ENCODE results near the gene FCRLB. TPM values are rescaled to one million over a fixed set of nuclear protein-coding genes. Genes with fewer than 3 reads are reported as not detected.
"Not testable (repeated sequence)": the region's sequence is repeated elsewhere in the genome, so short reads cannot be mapped to it uniquely, and the experiment has no call there.

FCRLB gene
- total RNA-seq, 1 donor: 1.0 TPM

- Histone ChIP-seq H3K27me3 (ENCODE audit: insufficient read depth, low read length) (peaks cover 16% of the 10 kb centered on the region), H3K4me1 (ENCODE audit: insufficient read depth, low read length) (peaks cover 16% of the 10 kb centered on the region), H3K4me3 (ENCODE audit: low read length) (peak within 1 kb of the TSS; percentile 34), H3K9me3 (ENCODE audit: low read depth, low read length) (no peaks in the 10 kb centered on the region)
These were observed 14.6 kb upstream of the FCRLB start, which contains the start of gene FCRLA for GRCh38 chr1:161706482-161707347. FCRLA (plus strand) TSS chr1:161707229; CDS start chr1:161707265, 36 bp downstream.

GRCh38 chr1:161707503-161707902 lies 13.8 kb upstream of the FCRLB start:
- H3K4me1 ChIP-seq (ENCODE audit: insufficient read depth, low read length): peaks cover 16% of the 10 kb centered on the region
- peaks cover 12% of the 10 kb centered on the region for H3K27me3 ChIP-seq (ENCODE audit: insufficient read depth, low read length)
- H3K9me3 ChIP-seq (ENCODE audit: low read depth, low read length): no peaks in the 10 kb centered on the region
- H3K4me3 ChIP-seq (ENCODE audit: low read length): peak overlapping the region; percentile 34

GRCh38 chr1:161709373-161709772 lies 12.0 kb upstream of the FCRLB start:
- no peaks in the 10 kb centered on the region for H3K9me3 ChIP-seq (ENCODE audit: low read depth, low read length)

GRCh38 chr1:161710560-161710959 lies 10.8 kb upstream of the FCRLB start:
- Histone ChIP-seq H3K27me3 (ENCODE audit: insufficient read depth, low read length) (peaks cover 20% of the 10 kb centered on the region), H3K4me1 (ENCODE audit: insufficient read depth, low read length) (peaks cover 16% of the 10 kb centered on the region), H3K4me3 (ENCODE audit: low read length) (no peak overlapping the region), H3K9me3 (ENCODE audit: low read depth, low read length) (no peaks in the 10 kb centered on the region)

More at GRCh38 chr1:161709373-161709772, 12.0 kb upstream of the FCRLB start:
- H3K4me3 ChIP-seq (ENCODE audit: low read length): no peak overlapping the region
- H3K4me1 ChIP-seq (ENCODE audit: insufficient read depth, low read length): peaks cover 16% of the 10 kb centered on the region
- peaks cover 9% of the 10 kb centered on the region for H3K27me3 ChIP-seq (ENCODE audit: insufficient read depth, low read length)

- Histone ChIP-seq H3K4me3 (ENCODE audit: low read length) (no peak overlapping the region), H3K4me1 (ENCODE audit: insufficient read depth, low read length) (peaks cover 56% of the 10 kb centered on the region), H3K9me3 (ENCODE audit: low read depth, low read length) (no peaks in the 10 kb centered on the region), H3K27me3 (ENCODE audit: insufficient read depth, low read length) (peaks cover 33% of the 10 kb centered on the region)
These were observed 2.6 kb upstream of the FCRLB start for GRCh38 chr1:161718559-161719324.

- Histone ChIP-seq H3K4me3 (ENCODE audit: low read length) (no peak overlapping the region), H3K9me3 (ENCODE audit: low read depth, low read length) (no peaks in the 10 kb centered on the region), H3K27me3 (ENCODE audit: insufficient read depth, low read length) (peaks cover 36% of the 10 kb centered on the region), H3K4me1 (ENCODE audit: insufficient read depth, low read length) (peaks cover 56% of the 10 kb centered on the region)
These were observed 2.1 kb upstream of the FCRLB start for GRCh38 chr1:161719325-161719611.

GRCh38 chr1:161720422-161720821 lies 922 bp upstream of the FCRLB start:
- H3K4me3 ChIP-seq (ENCODE audit: low read length): no peak overlapping the region
- peaks cover 38% of the 10 kb centered on the region for H3K27me3 ChIP-seq (ENCODE audit: insufficient read depth, low read length)
- H3K4me1 ChIP-seq (ENCODE audit: insufficient read depth, low read length): peaks cover 59% of the 10 kb centered on the region
- H3K9me3 ChIP-seq (ENCODE audit: low read depth, low read length): no peaks in the 10 kb centered on the region

GRCh38 chr1:161721738-161722343 lies 497 bp downstream of the FCRLB start:
- H3K4me1 ChIP-seq (ENCODE audit: insufficient read depth, low read length): peaks cover 72% of the 10 kb centered on the region
- peaks cover 32% of the 10 kb centered on the region for H3K27me3 ChIP-seq (ENCODE audit: insufficient read depth, low read length)
- no peaks in the 10 kb centered on the region for H3K9me3 ChIP-seq (ENCODE audit: low read depth, low read length)
- H3K4me3 ChIP-seq (ENCODE audit: low read length): no peak overlapping the region

GRCh38 chr1:161722406-161722805 lies 1.1 kb downstream of the FCRLB start:
- Histone ChIP-seq H3K4me3 (ENCODE audit: low read length) (no peak overlapping the region), H3K4me1 (ENCODE audit: insufficient read depth, low read length) (peaks cover 72% of the 10 kb centered on the region), H3K9me3 (ENCODE audit: low read depth, low read length) (no peaks in the 10 kb centered on the region), H3K27me3 (ENCODE audit: insufficient read depth, low read length) (peaks cover 29% of the 10 kb centered on the region)

GRCh38 chr1:161723459-161724141 lies 2.3 kb downstream of the FCRLB start:
- no peaks in the 10 kb centered on the region for H3K9me3 ChIP-seq (ENCODE audit: low read depth, low read length)
- H3K4me1 ChIP-seq (ENCODE audit: insufficient read depth, low read length): peaks cover 69% of the 10 kb centered on the region
- peaks cover 39% of the 10 kb centered on the region for H3K27me3 ChIP-seq (ENCODE audit: insufficient read depth, low read length)
- no peak overlapping the region for H3K4me3 ChIP-seq (ENCODE audit: low read length)

- H3K4me1 ChIP-seq (ENCODE audit: insufficient read depth, low read length): peaks cover 63% of the 10 kb centered on the region
- peak overlapping the region; percentile 49 for H3K4me3 ChIP-seq (ENCODE audit: low read length)
- not testable (repeated sequence) for H3K9me3 ChIP-seq (ENCODE audit: low read depth, low read length)
- peaks cover 48% of the 10 kb centered on the region for H3K27me3 ChIP-seq (ENCODE audit: insufficient read depth, low read length)
These were observed 4.0 kb downstream of the FCRLB start for GRCh38 chr1:161725258-161725907.

- H3K4me3 ChIP-seq (ENCODE audit: low read length): peak overlapping the region; percentile 49
- H3K27me3 ChIP-seq (ENCODE audit: insufficient read depth, low read length): peaks cover 52% of the 10 kb centered on the region
- no peaks in the 10 kb centered on the region for H3K9me3 ChIP-seq (ENCODE audit: low read depth, low read length)
- H3K4me1 ChIP-seq (ENCODE audit: insufficient read depth, low read length): peaks cover 65% of the 10 kb centered on the region
These were observed 4.6 kb downstream of the FCRLB start for GRCh38 chr1:161725908-161726472.

- H3K4me1 ChIP-seq (ENCODE audit: insufficient read depth, low read length): peaks cover 58% of the 10 kb centered on the region
- H3K9me3 ChIP-seq (ENCODE audit: low read depth, low read length): no peaks in the 10 kb centered on the region
- H3K27me3 ChIP-seq (ENCODE audit: insufficient read depth, low read length): peaks cover 58% of the 10 kb centered on the region
- H3K4me3 ChIP-seq (ENCODE audit: low read length): peak overlapping the region; percentile 49
These were observed 5.3 kb downstream of the FCRLB start for GRCh38 chr1:161726473-161727255.
